Measurements from ENCODE around the gene IRF2BP1. TPM values are rescaled to one million over a fixed set of nuclear protein-coding genes. Genes with fewer than 3 reads are reported as not detected.

IRF2BP1 gene
- total and polyA plus RNA-seq, 2 of the 13 experiments (the other 11 are each of a cell fraction or from before 2014, with no cell fraction given), result 4.3 to 14.3 TPM

DNA sequence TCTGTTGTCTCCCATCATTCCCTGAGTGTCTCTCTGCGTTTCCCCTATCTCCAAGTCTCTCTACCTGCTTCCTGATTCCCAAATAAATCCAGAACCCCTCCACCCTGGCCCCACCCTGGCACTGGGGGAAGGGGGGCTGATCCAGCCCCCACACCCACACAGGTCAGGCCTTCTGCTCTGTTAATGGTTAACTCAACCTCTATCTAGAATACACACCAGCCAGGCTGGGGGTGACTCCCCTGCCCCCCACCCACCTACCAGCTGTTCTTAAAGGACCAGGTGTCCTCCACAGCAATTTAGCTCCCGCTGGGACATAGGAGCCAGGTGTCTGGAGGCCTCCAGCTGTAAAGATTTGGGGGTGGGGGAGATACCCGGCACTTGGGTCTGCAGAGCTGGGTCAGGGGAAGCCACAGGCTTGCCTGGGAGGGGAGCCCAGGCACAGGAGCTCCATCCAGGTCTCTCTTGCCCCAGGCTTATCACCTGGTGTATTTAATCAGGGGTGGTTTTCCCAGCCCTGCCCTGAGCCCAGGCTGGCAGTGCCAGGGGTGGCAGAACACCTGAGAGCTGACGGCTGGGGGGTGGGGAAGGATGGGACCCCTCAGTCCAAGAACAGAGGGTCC, 3.9 kb downstream of the IRF2BP1 start (continued):
- TF ChIP-seq, protein P1, sequence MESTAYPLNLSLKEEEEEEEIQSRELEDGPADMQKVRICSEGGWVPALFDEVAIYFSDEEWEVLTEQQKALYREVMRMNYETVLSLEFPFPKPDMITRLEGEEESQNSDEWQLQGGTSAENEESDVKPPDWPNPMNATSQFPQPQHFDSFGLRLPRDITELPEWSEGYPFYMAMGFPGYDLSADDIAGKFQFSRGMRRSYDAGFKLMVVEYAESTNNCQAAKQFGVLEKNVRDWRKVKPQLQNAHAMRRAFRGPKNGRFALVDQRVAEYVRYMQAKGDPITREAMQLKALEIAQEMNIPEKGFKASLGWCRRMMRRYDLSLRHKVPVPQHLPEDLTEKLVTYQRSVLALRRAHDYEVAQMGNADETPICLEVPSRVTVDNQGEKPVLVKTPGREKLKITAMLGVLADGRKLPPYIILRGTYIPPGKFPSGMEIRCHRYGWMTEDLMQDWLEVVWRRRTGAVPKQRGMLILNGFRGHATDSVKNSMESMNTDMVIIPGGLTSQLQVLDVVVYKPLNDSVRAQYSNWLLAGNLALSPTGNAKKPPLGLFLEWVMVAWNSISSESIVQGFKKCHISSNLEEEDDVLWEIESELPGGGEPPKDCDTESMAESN (CRISPR knock-in tag; conservative IDR thresholded peaks at IDR 0.05), result no peak
- TF ChIP-seq RXRA (CRISPR knock-in tag; IDR thresholded peaks at IDR 0.05), result peak; percentile 69; the same call in 1 of the 2 replicates
- TF ChIP-seq, protein P2, sequence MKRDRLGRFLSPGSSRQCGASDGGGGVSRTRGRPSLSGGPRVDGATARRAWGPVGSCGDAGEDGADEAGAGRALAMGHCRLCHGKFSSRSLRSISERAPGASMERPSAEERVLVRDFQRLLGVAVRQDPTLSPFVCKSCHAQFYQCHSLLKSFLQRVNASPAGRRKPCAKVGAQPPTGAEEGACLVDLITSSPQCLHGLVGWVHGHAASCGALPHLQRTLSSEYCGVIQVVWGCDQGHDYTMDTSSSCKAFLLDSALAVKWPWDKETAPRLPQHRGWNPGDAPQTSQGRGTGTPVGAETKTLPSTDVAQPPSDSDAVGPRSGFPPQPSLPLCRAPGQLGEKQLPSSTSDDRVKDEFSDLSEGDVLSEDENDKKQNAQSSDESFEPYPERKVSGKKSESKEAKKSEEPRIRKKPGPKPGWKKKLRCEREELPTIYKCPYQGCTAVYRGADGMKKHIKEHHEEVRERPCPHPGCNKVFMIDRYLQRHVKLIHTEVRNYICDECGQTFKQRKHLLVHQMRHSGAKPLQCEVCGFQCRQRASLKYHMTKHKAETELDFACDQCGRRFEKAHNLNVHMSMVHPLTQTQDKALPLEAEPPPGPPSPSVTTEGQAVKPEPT (CRISPR knock-in tag; IDR thresholded peaks at IDR 0.05; ENCODE audit: low read depth), result no peak
- TF ChIP-seq FOXA3 (CRISPR knock-in tag; IDR thresholded peaks at IDR 0.05), result peak; percentile 77; the same call in 1 of the 2 replicates
- no peak for TF ChIP-seq FOXA1 (IDR thresholded peaks at IDR 0.05)
- peak; percentile 61; the same call in 1 of the 2 replicates for TF ChIP-seq FOXA1 (CRISPR knock-in tag; IDR thresholded peaks at IDR 0.05)
- TF ChIP-seq ZNF33A (CRISPR knock-in tag; IDR thresholded peaks at IDR 0.05; ENCODE audit: borderline replicate concordance), result no peak
- TF ChIP-seq NCOA2 (CRISPR knock-in tag; IDR thresholded peaks at IDR 0.05), result peak; percentile 85
- TF ChIP-seq PHF8 (CRISPR knock-in tag; IDR thresholded peaks at IDR 0.05), result no peak
- TF ChIP-seq, protein P3, sequence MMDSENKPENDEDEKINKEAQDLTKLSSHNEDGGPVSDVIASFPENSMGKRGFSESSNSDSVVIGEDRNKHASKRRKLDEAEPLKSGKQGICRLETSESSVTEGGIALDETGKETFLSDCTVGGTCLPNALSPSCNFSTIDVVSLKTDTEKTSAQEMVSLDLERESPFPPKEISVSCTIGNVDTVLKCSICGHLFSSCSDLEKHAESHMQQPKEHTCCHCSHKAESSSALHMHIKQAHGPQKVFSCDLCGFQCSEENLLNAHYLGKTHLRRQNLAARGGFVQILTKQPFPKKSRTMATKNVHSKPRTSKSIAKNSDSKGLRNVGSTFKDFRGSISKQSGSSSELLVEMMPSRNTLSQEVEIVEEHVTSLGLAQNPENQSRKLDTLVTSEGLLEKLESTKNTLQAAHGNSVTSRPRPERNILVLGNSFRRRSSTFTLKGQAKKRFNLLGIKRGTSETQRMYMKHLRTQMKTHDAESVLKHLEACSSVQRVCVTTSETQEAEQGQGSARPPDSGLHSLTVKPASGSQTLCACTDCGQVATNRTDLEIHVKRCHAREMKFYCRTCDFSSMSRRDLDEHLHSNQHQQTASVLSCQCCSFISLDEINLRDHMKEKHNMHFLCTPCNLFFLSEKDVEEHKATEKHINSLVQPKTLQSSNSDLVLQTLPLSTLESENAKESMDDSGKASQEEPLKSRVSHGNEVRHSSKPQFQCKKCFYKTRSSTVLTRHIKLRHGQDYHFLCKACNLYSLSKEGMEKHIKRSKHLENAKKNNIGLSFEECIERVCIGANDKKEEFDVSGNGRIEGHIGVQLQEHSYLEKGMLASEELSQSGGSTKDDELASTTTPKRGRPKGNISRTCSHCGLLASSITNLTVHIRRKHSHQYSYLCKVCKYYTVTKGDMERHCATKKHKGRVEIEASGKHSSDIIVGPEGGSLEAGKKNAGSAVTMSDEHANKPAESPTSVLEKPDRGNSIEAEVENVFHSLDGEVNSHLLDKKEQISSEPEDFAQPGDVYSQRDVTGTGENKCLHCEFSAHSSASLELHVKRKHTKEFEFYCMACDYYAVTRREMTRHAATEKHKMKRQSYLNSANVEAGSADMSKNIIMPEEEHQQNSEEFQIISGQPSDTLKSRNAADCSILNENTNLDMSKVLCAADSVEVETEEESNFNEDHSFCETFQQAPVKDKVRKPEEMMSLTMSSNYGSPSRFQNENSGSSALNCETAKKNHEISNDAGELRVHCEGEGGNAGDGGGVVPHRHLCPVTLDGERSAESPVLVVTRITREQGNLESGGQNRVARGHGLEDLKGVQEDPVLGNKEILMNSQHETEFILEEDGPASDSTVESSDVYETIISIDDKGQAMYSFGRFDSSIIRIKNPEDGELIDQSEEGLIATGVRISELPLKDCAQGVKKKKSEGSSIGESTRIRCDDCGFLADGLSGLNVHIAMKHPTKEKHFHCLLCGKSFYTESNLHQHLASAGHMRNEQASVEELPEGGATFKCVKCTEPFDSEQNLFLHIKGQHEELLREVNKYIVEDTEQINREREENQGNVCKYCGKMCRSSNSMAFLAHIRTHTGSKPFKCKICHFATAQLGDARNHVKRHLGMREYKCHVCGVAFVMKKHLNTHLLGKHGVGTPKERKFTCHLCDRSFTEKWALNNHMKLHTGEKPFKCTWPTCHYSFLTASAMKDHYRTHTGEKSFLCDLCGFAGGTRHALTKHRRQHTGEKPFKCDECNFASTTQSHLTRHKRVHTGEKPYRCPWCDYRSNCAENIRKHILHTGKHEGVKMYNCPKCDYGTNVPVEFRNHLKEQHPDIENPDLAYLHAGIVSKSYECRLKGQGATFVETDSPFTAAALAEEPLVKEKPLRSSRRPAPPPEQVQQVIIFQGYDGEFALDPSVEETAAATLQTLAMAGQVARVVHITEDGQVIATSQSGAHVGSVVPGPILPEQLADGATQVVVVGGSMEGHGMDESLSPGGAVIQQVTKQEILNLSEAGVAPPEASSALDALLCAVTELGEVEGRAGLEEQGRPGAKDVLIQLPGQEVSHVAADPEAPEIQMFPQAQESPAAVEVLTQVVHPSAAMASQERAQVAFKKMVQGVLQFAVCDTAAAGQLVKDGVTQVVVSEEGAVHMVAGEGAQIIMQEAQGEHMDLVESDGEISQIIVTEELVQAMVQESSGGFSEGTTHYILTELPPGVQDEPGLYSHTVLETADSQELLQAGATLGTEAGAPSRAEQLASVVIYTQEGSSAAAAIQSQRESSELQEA (CRISPR knock-in tag; IDR thresholded peaks at IDR 0.05; ENCODE audit: not compliant biosample characterization), result no peak
- no peak for TF ChIP-seq FOXM1 (CRISPR knock-in tag; IDR thresholded peaks at IDR 0.05)
- TF ChIP-seq BCL6 (CRISPR knock-in tag; IDR thresholded peaks at IDR 0.05), result peak; percentile 61; the same call in 1 of the 2 replicates
- TF ChIP-seq ELF4 (CRISPR knock-in tag; IDR thresholded peaks at IDR 0.05; ENCODE audit: borderline replicate concordance), result no peak
- no peak for TF ChIP-seq PLRG1 (conservative IDR thresholded peaks at IDR 0.05)

Data from HepG2 (cell line).